Measurements from ENCODE around the gene CACNB2. TPM values are rescaled to one million over a fixed set of nuclear protein-coding genes. Genes with fewer than 3 reads are reported as not detected.

Gene CACNB2
- total RNA-seq, 2 donors from 2014 or later: 1.9 to 4.6 TPM

Other genes starting within 250 kb of the CACNB2 start
- not detected for gene SLC39A12, start 188.5 kb upstream of the CACNB2 start, total RNA-seq

Measured in endodermal cell (in vitro differentiated cells).